Endothelial cell of umbilical vein (primary cell): ENCODE data around the gene OR8H1. TPM values are rescaled to one million over a fixed set of nuclear protein-coding genes. Genes with fewer than 3 reads are reported as not detected.

Experiments used
- BruUV-seq: library from RNA; stranded (reverse); fragments of 400-500 nt; replicated peaks from 2 replicates; lab custom pipeline; 2021; lab: Mats Ljungman, UMichigan
- CTCF ChIA-PET: fragments of 300-600, 350-600 bp; sonication (Branson Sonifier 250); formaldehyde crosslinking; loops from one replicate; lab custom pipeline; 2021; ENCODE audit warnings: antibody characterized with exemption, inconsistent platforms; lab: Charles Lee
- POLR2A ChIA-PET: fragments of 300-600, 350-600 bp; sonication (Branson Sonifier 250); formaldehyde crosslinking; loops from one replicate; lab custom pipeline; 2021; ENCODE audit warnings: antibody characterized with exemption, inconsistent platforms; lab: Charles Lee
- DNase-seq: peaks from one replicate; pipeline ENCODE4 v3.0.0-alpha.2; 2011; ENCODE audit warnings: low read depth, low spot score
- FAIRE-seq: peaks from 2 replicates; lab custom pipeline; 2011; peaks lifted over from hg19 to GRCh38; lab: Jason Lieb, UNC
- H2AFZ ChIP-seq: 2 replicates; pipeline ENCODE4 v1.6.0; 2012; ENCODE audit warnings: low read depth, low read length, control low read depth, inconsistent platforms
- H3K27ac ChIP-seq: 2 replicates; pipeline ENCODE4 v1.5.1; 2011; ENCODE audit warnings: low read depth, mild to moderate bottlenecking, control low read depth, low read length, moderate library complexity; ENCODE audit not compliant: insufficient read depth
- H3K27me3 ChIP-seq, 2 experiments: 2 replicates each; pipeline versions ENCODE4 v1.6.0 to v1.6.1; 2011; ENCODE audit warnings: low read length in 2 of 2, mixed read lengths in 1 of 2; ENCODE audit not compliant: control insufficient read depth in 2 of 2, insufficient read depth in 2 of 2
- H3K36me3 ChIP-seq, 2 experiments: 2 replicates in 1 of 2; 3 replicates in 1 of 2; pipeline ENCODE4 v1.5.1; 2011; ENCODE audit warnings: low read length in 2 of 2, mild to moderate bottlenecking in 1 of 2, moderate library complexity in 1 of 2; ENCODE audit not compliant: control insufficient read depth in 2 of 2, insufficient read depth in 2 of 2; ENCODE audit errors: extremely low read depth in 1 of 2
- H3K4me1 ChIP-seq: 3 replicates; pipeline ENCODE4 v1.5.1; 2011; ENCODE audit warnings: mild to moderate bottlenecking, low read length; ENCODE audit not compliant: control insufficient read depth, insufficient read depth; ENCODE audit errors: extremely low read depth
- H3K4me2 ChIP-seq: 2 replicates; pipeline ENCODE4 v1.6.1; 2011; ENCODE audit warnings: low read length, control low read depth, mixed read lengths; ENCODE audit not compliant: insufficient read depth
- H3K4me3 ChIP-seq, 3 experiments: fragments of 200-600 bp in 1 of 3; sonication (generic), shearing (Covaris generic) in 1 of 3; replicated peaks in 1 of 3; 2 replicates each; pipeline ENCODE4 v1.5.1; 2011 to 2016; ENCODE audit warnings: control low read depth in 3 of 3, low read length in 3 of 3, mild to moderate bottlenecking in 2 of 3, inconsistent platforms in 1 of 3, low read depth in 1 of 3, moderate library complexity in 1 of 3; ENCODE audit not compliant: insufficient read depth in 1 of 3
- H3K79me2 ChIP-seq: 2 replicates; pipeline ENCODE4 v1.6.0; 2012; ENCODE audit warnings: low read length, inconsistent platforms; ENCODE audit not compliant: control insufficient read depth, insufficient read depth
- H3K9ac ChIP-seq: replicated peaks from 2 replicates; pipeline ENCODE3; 2011; ENCODE audit warnings: low read length, control low read depth; ENCODE audit not compliant: insufficient read depth; ENCODE audit errors: extremely low read depth
- H3K9me1 ChIP-seq: replicated peaks from 3 replicates; pipeline ENCODE4 v1.6.0; 2011; ENCODE audit warnings: mild to moderate bottlenecking, low read length; ENCODE audit not compliant: control insufficient read depth, insufficient read depth; ENCODE audit errors: extremely low read depth
- H3K9me3 ChIP-seq: replicated peaks from 2 replicates; pipeline ENCODE4 v1.5.1; 2012; ENCODE audit warnings: low read length, inconsistent platforms; ENCODE audit not compliant: control insufficient read depth, insufficient read depth
- H4K20me1 ChIP-seq: replicated peaks from 2 replicates; pipeline ENCODE3; 2011; ENCODE audit warnings: mild to moderate bottlenecking, low read length; ENCODE audit not compliant: control insufficient read depth, insufficient read depth; ENCODE audit errors: extremely low read depth
- EZH2 ChIP-seq: IDR thresholded peaks from 2 replicates; pipeline ENCODE4 v1.6.1; 2012; ENCODE audit warnings: borderline replicate concordance, low read depth, mild to moderate bottlenecking, moderate library complexity, low read length, inconsistent platforms; ENCODE audit not compliant: severe bottlenecking
- FOS ChIP-seq: IDR thresholded peaks from 2 replicates; pipeline ENCODE4 v1.6.1; 2011; ENCODE audit warnings: mild to moderate bottlenecking, low read length, moderate library complexity, borderline replicate concordance; ENCODE audit not compliant: insufficient read depth
- GATA2 ChIP-seq: IDR thresholded peaks from 2 replicates; pipeline ENCODE4 v1.7.0; 2011; ENCODE audit warnings: low read depth, mild to moderate bottlenecking, moderate library complexity, mixed read lengths, low read length; ENCODE audit not compliant: insufficient read length, insufficient read depth
- JUN ChIP-seq: IDR thresholded peaks from 2 replicates; pipeline ENCODE4 v1.6.1; 2011; ENCODE audit warnings: borderline replicate concordance, low read depth; ENCODE audit not compliant: insufficient read length, insufficient read depth
- MYC ChIP-seq: IDR thresholded peaks from one replicate; pipeline ENCODE4 v1.6.1; 2011; ENCODE audit warnings: mild to moderate bottlenecking, low read depth, low read length
- POLR2A ChIP-seq: IDR thresholded peaks from 2 replicates; pipeline ENCODE4 v1.6.1; 2012; ENCODE audit warnings: low read depth, mild to moderate bottlenecking, control low read depth, low read length
- POLR2AphosphoS5 ChIP-seq: IDR thresholded peaks from 2 replicates; pipeline ENCODE4 v1.6.1; 2012; ENCODE audit warnings: low read depth, mild to moderate bottlenecking, control low read depth, low read length, moderate library complexity; ENCODE audit not compliant: insufficient read depth
- dilution Hi-C: fragments of 300-500 bp; cut with MboI; formaldehyde crosslinking; loops from one replicate; pipeline ENCODE4 v1.15.0; 2019; ENCODE audit warnings: low sequenced_read_pairs; ENCODE audit not compliant: extremely low pct_ligation_motif_present
- intact Hi-C: fragments of 100-400 bp; cut with micrococcal nuclease; formaldehyde crosslinking; loops from one replicate; pipeline ENCODE4 v1.10.0; 2022
- polyA plus RNA-seq, 4 experiments: library from polyadenylated mRNA; depleted of rRNA in 3 of 4; stranded (reverse) in 3 of 4; unstranded in 1 of 4; fragments of >200 nt; gene quantifications; 2 replicates each; pipeline versions ENCODE4 v1.2.1 to v1.2.3, GENCODE V29; 2011 to 2012; ENCODE audit warnings: missing spikeins in 1 of 4
- total RNA-seq: library from RNA; stranded (reverse); gene quantifications from 2 replicates; pipeline ENCODE4 v1.2.3, GENCODE V29; 2021
- TF ChIP-seq, protein P1 (sequence below): IDR thresholded peaks from 2 replicates; pipeline ENCODE4 v1.6.1; 2011; ENCODE audit not compliant: insufficient read depth, insufficient read length
- TF ChIP-seq, protein P2 (sequence below), 2 donors: IDR thresholded peaks; 1 replicate in 1 of 2; 2 replicates in 1 of 2; pipeline ENCODE4 v1.5.1; 2011; ENCODE audit warnings: low read length in 2 of 2, mild to moderate bottlenecking in 2 of 2, moderate library complexity in 2 of 2, control low read depth in 1 of 2, inconsistent platforms in 1 of 2, low read depth in 1 of 2; ENCODE audit not compliant: insufficient read depth in 1 of 2; ENCODE audit errors: extremely low read depth in 1 of 2

OR8H1 gene
- total and polyA plus RNA-seq, 2 donors (not counting 3 experiments of a cell fraction or from before 2014, with no cell fraction given), result not detected

DNA sequence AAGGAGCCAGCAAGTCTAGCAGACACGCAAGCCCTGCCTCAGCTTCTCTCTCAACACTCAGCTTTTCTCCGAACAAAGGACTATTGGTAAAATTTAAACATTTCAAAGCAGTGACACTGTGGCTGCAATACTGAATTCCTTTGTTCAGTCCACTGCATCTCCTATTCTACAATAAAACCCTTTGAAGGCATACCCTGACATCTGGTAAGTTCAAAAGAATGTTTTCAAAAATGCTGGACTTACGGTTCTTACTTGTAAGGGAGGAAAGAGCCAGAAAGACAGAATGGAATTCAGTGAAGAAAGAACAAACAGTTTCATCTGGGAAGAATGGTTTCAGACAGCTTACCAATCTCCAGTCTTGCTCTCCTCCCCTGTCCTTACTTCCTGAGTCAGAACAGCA lies 41.1 kb upstream of the OR8H1 start:
- POLR2A ChIA-PET, result no interaction called here
- CTCF ChIA-PET, result no interaction called here
- Histone ChIP-seq H3K27me3 (no peaks in the 10 kb centered on the region), H3K36me3 (no peaks in the 10 kb centered on the region), H3K79me2 (no peaks in the 10 kb centered on the region), H3K9me1 (no peaks in the 10 kb centered on the region), H3K27ac (no peak overlapping the region), H3K9ac (no peak overlapping the region), H3K4me2 (no peak overlapping the region), H3K4me3 (no peak overlapping the region), H3K9me3 (peaks cover 1% of the 10 kb centered on the region), H2AFZ (no peak overlapping the region), H4K20me1 (no peaks in the 10 kb centered on the region), H3K4me1 (no peaks in the 10 kb centered on the region)
- intact Hi-C loops, result no loop called here
- dilution Hi-C loops, result no loop called here
- TF ChIP-seq, protein P1, sequence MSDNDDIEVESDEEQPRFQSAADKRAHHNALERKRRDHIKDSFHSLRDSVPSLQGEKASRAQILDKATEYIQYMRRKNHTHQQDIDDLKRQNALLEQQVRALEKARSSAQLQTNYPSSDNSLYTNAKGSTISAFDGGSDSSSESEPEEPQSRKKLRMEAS, result no peak
- TF ChIP-seq POLR2A (no peak), POLR2AphosphoS5 (no peak), EZH2 (no peak), GATA2 (no peak), JUN (no peak), MYC (no peak), FOS (no peak)
- TF ChIP-seq, protein P2, sequence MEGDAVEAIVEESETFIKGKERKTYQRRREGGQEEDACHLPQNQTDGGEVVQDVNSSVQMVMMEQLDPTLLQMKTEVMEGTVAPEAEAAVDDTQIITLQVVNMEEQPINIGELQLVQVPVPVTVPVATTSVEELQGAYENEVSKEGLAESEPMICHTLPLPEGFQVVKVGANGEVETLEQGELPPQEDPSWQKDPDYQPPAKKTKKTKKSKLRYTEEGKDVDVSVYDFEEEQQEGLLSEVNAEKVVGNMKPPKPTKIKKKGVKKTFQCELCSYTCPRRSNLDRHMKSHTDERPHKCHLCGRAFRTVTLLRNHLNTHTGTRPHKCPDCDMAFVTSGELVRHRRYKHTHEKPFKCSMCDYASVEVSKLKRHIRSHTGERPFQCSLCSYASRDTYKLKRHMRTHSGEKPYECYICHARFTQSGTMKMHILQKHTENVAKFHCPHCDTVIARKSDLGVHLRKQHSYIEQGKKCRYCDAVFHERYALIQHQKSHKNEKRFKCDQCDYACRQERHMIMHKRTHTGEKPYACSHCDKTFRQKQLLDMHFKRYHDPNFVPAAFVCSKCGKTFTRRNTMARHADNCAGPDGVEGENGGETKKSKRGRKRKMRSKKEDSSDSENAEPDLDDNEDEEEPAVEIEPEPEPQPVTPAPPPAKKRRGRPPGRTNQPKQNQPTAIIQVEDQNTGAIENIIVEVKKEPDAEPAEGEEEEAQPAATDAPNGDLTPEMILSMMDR (IDR thresholded peaks at IDR 0.05; ENCODE audit: extremely low read depth in 1 of 2, insufficient read depth in 1 of 2, low read depth in 1 of 2, low read length in 2 of 2), result no peak
- FAIRE-seq (no peak), DNase-seq (no peak)
- BruUV-seq, result no TSS peak
